CD8-positive, alpha-beta memory T cell (primary cell): Measurements from ENCODE around the gene SMIM24. TPM values are rescaled to one million over a fixed set of nuclear protein-coding genes. Genes with fewer than 3 reads are reported as not detected.

Experiments used
- CTCF ChIA-PET: fragments of 350-600 bp; sonication (Branson Sonifier 250); formaldehyde crosslinking; loops from one replicate; lab custom pipeline; 2021; ENCODE audit warnings: antibody characterized with exemption; lab: Charles Lee
- POLR2A ChIA-PET: fragments of 350-600 bp; sonication (Branson Sonifier 250); formaldehyde crosslinking; loops from one replicate; lab custom pipeline; 2021; ENCODE audit warnings: antibody characterized with exemption; lab: Charles Lee
- DNase-seq, 5 donors: peaks; one replicate each; pipeline versions ENCODE4 v3.0.0 to v3.0.0-alpha.2; 2020 to 2022; ENCODE audit warnings: mixed read lengths in 1 of 5
- H3K27ac ChIP-seq: one replicate; pipeline ENCODE4 v1.7.0; 2013; ENCODE audit warnings: low read depth, mild to moderate bottlenecking, low read length, moderate library complexity
- H3K27me3 ChIP-seq: 2 replicates; pipeline ENCODE4 v1.7.0; 2013; ENCODE audit warnings: low read length, mild to moderate bottlenecking; ENCODE audit not compliant: insufficient read depth, poor library complexity, severe bottlenecking
- H3K36me3 ChIP-seq: 2 replicates; pipeline ENCODE4 v1.7.0; 2013; ENCODE audit warnings: mild to moderate bottlenecking, low read length, moderate library complexity; ENCODE audit not compliant: insufficient read depth
- H3K4me1 ChIP-seq: 2 replicates; pipeline ENCODE4 v1.7.0; 2013; ENCODE audit warnings: mild to moderate bottlenecking, low read length, moderate library complexity; ENCODE audit not compliant: insufficient read depth
- H3K4me3 ChIP-seq: 2 replicates; pipeline ENCODE4 v1.7.0; 2013; ENCODE audit warnings: mild to moderate bottlenecking, low read length
- H3K9me3 ChIP-seq: 2 replicates; pipeline ENCODE4 v1.7.0; 2013; ENCODE audit warnings: mild to moderate bottlenecking, low read length
- H3K27ac Mint-ChIP-seq, 8 donors: one replicate each; pipeline ENCODE4 v1.8.0; 2020 to 2021; ENCODE audit warnings: mixed read lengths in 8 of 8, mild to moderate bottlenecking in 6 of 8, inconsistent platforms in 3 of 8, moderate library complexity in 3 of 8
- H3K27me3 Mint-ChIP-seq, 2 donors: one replicate each; pipeline ENCODE4 v1.8.0; 2020 to 2021; ENCODE audit warnings: mixed read lengths in 2 of 2, mild to moderate bottlenecking in 1 of 2, moderate library complexity in 1 of 2
- H3K36me3 Mint-ChIP-seq, 3 donors: one replicate each; pipeline ENCODE4 v1.8.0; 2020 to 2021; ENCODE audit warnings: mixed read lengths in 3 of 3, inconsistent platforms in 1 of 3, mild to moderate bottlenecking in 1 of 3
- H3K4me1 Mint-ChIP-seq, 3 donors: one replicate each; pipeline ENCODE4 v1.8.0; 2020 to 2021; ENCODE audit warnings: mixed read lengths in 3 of 3, inconsistent platforms in 1 of 3, mild to moderate bottlenecking in 1 of 3
- H3K4me3 Mint-ChIP-seq, 7 donors: one replicate each; pipeline ENCODE4 v1.8.0; 2020 to 2021; ENCODE audit warnings: mixed read lengths in 7 of 7, mild to moderate bottlenecking in 6 of 7, moderate library complexity in 4 of 7, inconsistent platforms in 2 of 7
- H3K9me3 Mint-ChIP-seq, 5 donors: one replicate each; pipeline ENCODE4 v1.8.0; 2020 to 2022; ENCODE audit warnings: mixed read lengths in 5 of 5, mild to moderate bottlenecking in 3 of 5, moderate library complexity in 2 of 5, inconsistent platforms in 1 of 5
- polyA plus RNA-seq: library from polyadenylated mRNA; unstranded; fragments of 300-500 nt; fragmentation: Illumina TruSeq; gene quantifications from one replicate; pipeline ENCODE4 v1.2.3, GENCODE V29; 2021
- total RNA-seq, 2 experiments: library from RNA; stranded (reverse); gene quantifications; one replicate each; pipeline ENCODE4 v1.2.3, GENCODE V29; 2021

The SMIM24 gene
- total and polyA plus RNA-seq, 3 experiments from 2014 or later, result 0.66 TPM; not detected in 2

GRCh38 chr19:3518255-3518654 is 37.9 kb upstream of the SMIM24 start:
- POLR2A ChIA-PET, result no interaction called here
- Mint-ChIP-seq H3K4me1 (peaks cover 23 to 59% (median 33%) of the 10 kb centered on the region in 3 donors), H3K4me3 (no peak overlapping the region), H3K9me3 (no peaks in the 10 kb centered on the region), H3K36me3 (peaks cover 0 to 39% (median 4%) of the 10 kb centered on the region in 3 donors), H3K27ac (peak overlapping the region in 5 of 8 donors; percentile 48 to 70 (median 66)), H3K27me3 (no peaks in the 10 kb centered on the region)
- no peak for DNase-seq
- CTCF ChIA-PET, result interaction anchor here (1.9 kb wide), 1 partner anchor 18 kb away, joined by 5 read pairs; the partner anchor contains the start of gene DOHH
- no peaks in the 10 kb centered on the region for H3K9me3 ChIP-seq
- no peaks in the 10 kb centered on the region for H3K36me3 ChIP-seq
- H3K4me3 ChIP-seq, result no peak overlapping the region
- no peaks in the 10 kb centered on the region for H3K27me3 ChIP-seq
- H3K4me1 ChIP-seq, result peaks cover 19% of the 10 kb centered on the region
- no peak overlapping the region for H3K27ac ChIP-seq

DNA sequence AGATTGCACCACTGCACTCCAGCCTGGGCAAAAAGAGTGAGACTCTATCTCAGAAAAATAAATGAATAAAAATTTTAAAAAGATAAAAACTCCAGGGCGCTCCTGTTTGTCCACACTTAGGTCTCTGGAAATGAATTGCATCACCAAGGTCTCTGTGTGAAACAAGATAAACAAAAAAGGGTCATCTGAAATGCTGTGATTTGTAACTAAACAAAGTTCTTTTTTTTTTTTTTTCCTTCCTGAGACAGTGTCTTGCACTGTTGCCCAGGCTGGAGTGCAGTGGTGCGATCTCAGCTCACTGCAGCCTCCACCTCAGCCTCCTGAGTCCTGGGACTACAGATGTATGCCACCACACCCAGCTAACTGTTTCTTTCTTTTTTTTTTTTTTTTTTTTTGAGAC is 37.3 kb upstream of the SMIM24 start:
- H3K27ac ChIP-seq, result no peak overlapping the region
- DNase-seq, result no peak
- CTCF ChIA-PET, result interaction anchor here (0.7 to 1.9 kb wide), 2 partner anchors 17 to 20 kb away, joined by 3 to 5 read pairs; partner anchors contain the start of gene DOHH

DNA sequence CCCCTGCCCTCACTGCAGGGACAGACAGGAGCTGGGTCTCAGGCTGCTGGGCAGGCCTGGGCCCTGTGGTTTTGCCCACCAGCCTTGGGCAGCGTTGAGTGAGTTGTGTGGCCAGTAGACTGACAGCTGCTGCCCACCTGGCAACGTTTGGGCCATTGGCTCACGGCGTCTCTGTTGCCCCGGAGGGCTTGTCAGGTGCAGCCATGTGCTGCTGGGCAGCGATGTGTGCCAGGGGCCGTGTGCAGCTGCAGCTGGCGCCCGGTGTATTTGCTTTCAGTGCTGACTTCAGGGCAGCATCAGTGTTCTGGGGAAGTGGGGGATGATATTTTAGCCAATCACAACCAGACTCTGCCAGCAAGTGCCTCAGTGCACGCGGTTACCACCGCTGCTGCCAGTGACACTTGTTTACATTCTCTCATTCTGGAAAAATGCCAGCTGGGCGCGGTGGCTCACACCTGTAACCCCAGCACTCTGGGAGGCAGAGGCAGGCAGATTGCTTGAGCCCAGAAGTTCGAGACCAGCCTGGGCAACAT is 36.4 kb upstream of the SMIM24 start:
- POLR2A ChIA-PET, result interaction anchor here (0.5 kb wide), 1 partner anchor 37 kb away, joined by 7 read pairs; no protein-coding TSS in a partner anchor
- H3K4me3 Mint-ChIP-seq, result peak overlapping the region in 2 of 7 donors; percentile 18 to 41
- CTCF ChIA-PET, result interaction anchor here (1.9 kb wide), 1 partner anchor 16 kb away, joined by 5 read pairs; the partner anchor contains the start of gene DOHH
- H3K4me1 ChIP-seq, result peaks cover 19% of the 10 kb centered on the region
- no peak overlapping the region for H3K4me3 ChIP-seq
- H3K36me3 ChIP-seq, result no peaks in the 10 kb centered on the region
- no peak overlapping the region for H3K27ac ChIP-seq
- no peaks in the 10 kb centered on the region for H3K9me3 ChIP-seq
- peak; percentile 27 to 77 (median 64) for DNase-seq
- H3K4me1 Mint-ChIP-seq, result peaks cover 27 to 66% (median 33%) of the 10 kb centered on the region in 3 donors
- H3K27ac Mint-ChIP-seq, result peak overlapping the region in 6 of 8 donors; percentile 68 to 88 (median 86)
- no peaks in the 10 kb centered on the region for H3K27me3 Mint-ChIP-seq
- no peaks in the 10 kb centered on the region for H3K27me3 ChIP-seq
- peaks cover 0 to 37% (median 4%) of the 10 kb centered on the region in 3 donors for H3K36me3 Mint-ChIP-seq
- H3K9me3 Mint-ChIP-seq, result no peaks in the 10 kb centered on the region

More for the DNA sequence above, 37.3 kb upstream of the SMIM24 start:
- peak overlapping the region in 1 of 8 donors; percentile 54 for H3K27ac Mint-ChIP-seq
- Histone ChIP-seq H3K27me3 (no peaks in the 10 kb centered on the region), H3K9me3 (no peaks in the 10 kb centered on the region), H3K36me3 (no peaks in the 10 kb centered on the region), H3K4me1 (peaks cover 19% of the 10 kb centered on the region), H3K4me3 (no peak overlapping the region)
- H3K4me3 Mint-ChIP-seq, result no peak overlapping the region
- peaks cover 24 to 60% (median 33%) of the 10 kb centered on the region in 3 donors for H3K4me1 Mint-ChIP-seq
- H3K36me3 Mint-ChIP-seq, result peaks cover 0 to 36% (median 4%) of the 10 kb centered on the region in 3 donors
- no peaks in the 10 kb centered on the region for H3K9me3 Mint-ChIP-seq
- POLR2A ChIA-PET, result no interaction called here
- no peaks in the 10 kb centered on the region for H3K27me3 Mint-ChIP-seq

DNA sequence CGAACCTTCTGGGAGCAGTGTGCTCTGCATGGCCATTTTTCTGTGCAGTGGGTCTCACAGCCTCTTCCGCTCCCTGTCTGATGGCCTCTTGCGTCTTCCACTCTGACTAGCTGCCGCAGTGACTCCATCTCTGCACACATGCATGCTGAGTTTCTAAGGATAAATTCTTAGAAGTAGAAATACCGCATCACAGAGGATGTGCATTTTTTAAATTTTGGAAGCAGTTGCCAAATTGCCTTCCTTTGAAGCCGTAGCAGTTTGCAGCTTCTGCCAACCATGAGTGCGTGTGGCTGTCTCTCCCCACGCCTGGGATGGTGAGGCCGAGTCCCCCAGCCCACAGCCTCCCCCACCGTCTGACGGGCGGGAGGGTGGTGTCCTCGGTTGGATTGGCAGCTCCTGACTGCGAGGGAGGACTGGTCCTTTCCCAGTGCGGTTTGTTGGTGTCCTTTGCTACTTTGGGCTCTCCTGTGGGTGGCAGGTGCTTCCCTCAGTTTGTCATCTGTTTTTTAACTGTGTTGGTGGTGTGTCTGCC is 35.6 kb upstream of the SMIM24 start:
- ChIA-PET POLR2A (interaction anchor here (0.5 kb wide), 1 partner anchor 38 kb away, joined by 7 read pairs; no protein-coding TSS in a partner anchor), CTCF (no interaction called here)
- Mint-ChIP-seq H3K9me3 (no peaks in the 10 kb centered on the region), H3K27me3 (no peaks in the 10 kb centered on the region), H3K4me3 (peak overlapping the region in 1 of 7 donors; percentile 2), H3K4me1 (peaks cover 27 to 69% (median 30%) of the 10 kb centered on the region in 3 donors), H3K36me3 (peaks cover 0 to 37% (median 2%) of the 10 kb centered on the region in 3 donors), H3K27ac (peak overlapping the region in 4 of 8 donors; percentile 46 to 87 (median 80))
- no peaks in the 10 kb centered on the region for H3K27me3 ChIP-seq
- no peak overlapping the region for H3K27ac ChIP-seq
- no peaks in the 10 kb centered on the region for H3K9me3 ChIP-seq
- peaks cover 19% of the 10 kb centered on the region for H3K4me1 ChIP-seq
- H3K4me3 ChIP-seq, result no peak overlapping the region
- no peak for DNase-seq
- peaks cover 3% of the 10 kb centered on the region for H3K36me3 ChIP-seq

GRCh38 chr19:3514930-3515329 is 34.6 kb upstream of the SMIM24 start:
- Mint-ChIP-seq H3K27ac (peak overlapping the region in 2 of 8 donors; percentile 20 to 42), H3K4me3 (peak overlapping the region in 2 of 7 donors; percentile 2 to 79), H3K36me3 (peaks cover 0 to 43% (median 0%) of the 10 kb centered on the region in 3 donors), H3K27me3 (no peaks in the 10 kb centered on the region), H3K4me1 (peaks cover 28 to 72% (median 31%) of the 10 kb centered on the region in 3 donors), H3K9me3 (no peaks in the 10 kb centered on the region)
- Histone ChIP-seq H3K4me3 (no peak overlapping the region), H3K36me3 (peaks cover 7% of the 10 kb centered on the region), H3K27ac (no peak overlapping the region), H3K27me3 (no peaks in the 10 kb centered on the region), H3K9me3 (no peaks in the 10 kb centered on the region), H3K4me1 (peaks cover 19% of the 10 kb centered on the region)
- no peak for DNase-seq
- ChIA-PET POLR2A (no interaction called here), CTCF (interaction anchor here (1.2 kb wide), 1 partner anchor 39 kb away, joined by 3 read pairs; no protein-coding TSS in a partner anchor)

DNA sequence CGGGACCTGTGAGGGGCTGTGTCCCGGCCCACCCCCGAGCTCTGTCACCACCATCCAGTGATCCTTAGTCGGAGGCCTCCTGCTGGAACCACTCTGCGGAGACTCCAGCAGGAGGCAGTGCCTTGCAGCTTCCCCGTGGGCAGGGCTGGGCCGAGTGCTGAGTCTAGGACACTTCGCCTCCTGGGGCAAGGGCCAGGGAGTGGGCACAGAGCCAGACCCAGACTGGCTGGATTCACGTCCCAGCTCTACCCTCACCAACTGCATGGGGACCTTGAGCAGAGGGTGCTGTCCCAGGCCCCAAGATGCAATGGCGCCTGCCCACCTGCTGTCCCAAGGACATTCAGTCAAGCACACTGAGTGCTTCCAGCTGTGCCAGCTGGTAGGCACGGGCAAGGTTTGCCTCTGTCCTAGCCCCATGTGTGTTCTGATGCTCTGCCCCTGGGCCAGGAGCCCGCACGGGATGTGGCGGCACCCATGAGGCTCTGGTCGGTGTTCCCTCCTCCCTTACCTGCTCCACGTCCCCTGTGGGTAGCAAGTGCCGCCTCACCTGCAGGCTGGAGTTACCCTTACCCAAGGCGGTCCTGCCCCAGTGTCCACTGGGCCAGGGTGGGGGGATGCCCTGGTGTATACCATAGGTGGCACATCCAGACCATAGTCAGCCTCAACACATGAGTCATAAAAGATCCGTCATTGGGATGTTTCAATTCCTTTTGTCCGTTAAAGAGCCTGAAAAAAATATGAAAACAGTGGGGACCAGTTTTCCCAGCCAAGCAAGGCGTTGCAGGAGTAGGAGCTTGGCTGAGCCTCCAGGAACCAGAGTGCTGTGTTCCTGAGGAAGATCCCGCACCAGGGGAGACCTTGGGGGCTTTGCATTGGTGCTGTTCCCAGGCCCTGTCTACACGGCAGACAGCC is 33.2 kb upstream of the SMIM24 start:
- Histone ChIP-seq H3K27me3 (no peaks in the 10 kb centered on the region), H3K4me3 (no peak overlapping the region), H3K27ac (no peak overlapping the region), H3K36me3 (peaks cover 7% of the 10 kb centered on the region), H3K9me3 (no peaks in the 10 kb centered on the region), H3K4me1 (peaks cover 20% of the 10 kb centered on the region)
- DNase-seq, result no peak
- POLR2A ChIA-PET, result no interaction called here
- Mint-ChIP-seq H3K27me3 (no peaks in the 10 kb centered on the region), H3K4me1 (peaks cover 42 to 80% (median 44%) of the 10 kb centered on the region in 3 donors), H3K4me3 (no peak overlapping the region), H3K9me3 (no peaks in the 10 kb centered on the region), H3K27ac (peak overlapping the region in 3 of 8 donors; percentile 21 to 70 (median 33)), H3K36me3 (peaks cover 0 to 51% (median 0%) of the 10 kb centered on the region in 3 donors)
- CTCF ChIA-PET, result interaction anchor here (1.2 kb wide), 1 partner anchor 40 kb away, joined by 3 read pairs; no protein-coding TSS in a partner anchor

DNA sequence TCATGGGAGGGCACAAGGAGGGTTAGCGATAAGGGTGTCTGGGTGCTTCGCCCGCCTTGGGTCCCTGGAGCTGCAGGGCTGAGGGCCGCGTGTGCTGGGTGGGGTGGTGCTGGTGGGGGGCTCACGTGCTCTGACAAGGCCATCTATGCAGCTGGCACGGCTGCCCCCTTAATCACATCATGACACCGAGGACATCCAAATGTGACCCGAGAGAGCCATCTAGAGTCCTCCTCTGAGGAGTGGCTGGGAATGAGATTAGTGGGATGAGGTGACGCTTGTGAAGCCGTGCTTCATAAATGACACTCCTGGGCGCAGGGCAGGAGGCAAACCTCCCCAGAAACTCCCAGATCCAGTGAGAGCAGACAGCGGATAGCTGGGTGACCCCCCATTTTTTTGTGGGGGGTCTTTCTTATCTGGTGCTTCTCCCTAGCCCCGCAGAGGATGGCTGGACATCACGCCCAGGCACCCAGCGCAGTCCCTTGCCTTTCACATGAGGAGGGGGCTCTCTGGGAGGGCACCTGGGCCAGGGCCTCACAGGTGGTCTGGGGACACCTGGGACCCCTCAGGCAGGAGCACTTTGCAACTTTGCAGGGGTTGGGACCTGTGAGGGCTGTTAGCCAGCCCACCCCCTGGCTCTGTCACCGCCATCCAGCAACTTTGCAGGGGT is 32.4 kb upstream of the SMIM24 start:
- Mint-ChIP-seq H3K9me3 (no peaks in the 10 kb centered on the region), H3K4me3 (peak overlapping the region in 1 of 7 donors; percentile 20), H3K36me3 (peaks cover 0 to 52% (median 0%) of the 10 kb centered on the region in 3 donors), H3K4me1 (peaks cover 44 to 79% (median 46%) of the 10 kb centered on the region in 3 donors), H3K27ac (peak overlapping the region in 1 of 8 donors; percentile 47), H3K27me3 (no peaks in the 10 kb centered on the region)
- H3K27me3 ChIP-seq, result no peaks in the 10 kb centered on the region
- peaks cover 24% of the 10 kb centered on the region for H3K4me1 ChIP-seq
- CTCF ChIA-PET, result no interaction called here
- H3K4me3 ChIP-seq, result no peak overlapping the region
- POLR2A ChIA-PET, result interaction anchor here (0.6 kb wide), 1 partner anchor 20 kb away, joined by 3 read pairs; no protein-coding TSS in a partner anchor
- peaks cover 7% of the 10 kb centered on the region for H3K36me3 ChIP-seq
- no peak for DNase-seq
- no peaks in the 10 kb centered on the region for H3K9me3 ChIP-seq
- no peak overlapping the region for H3K27ac ChIP-seq
